Raji (cell line): Measurements from ENCODE around the gene CUL1.

Experiments used
- POLR2A ChIP-seq: IDR thresholded peaks from 2 replicates; pipeline ENCODE4 v1.6.1; 2011; ENCODE audit warnings: low read depth, low read length, control low read depth; ENCODE audit not compliant: insufficient read depth

The CUL1 gene

DNA sequence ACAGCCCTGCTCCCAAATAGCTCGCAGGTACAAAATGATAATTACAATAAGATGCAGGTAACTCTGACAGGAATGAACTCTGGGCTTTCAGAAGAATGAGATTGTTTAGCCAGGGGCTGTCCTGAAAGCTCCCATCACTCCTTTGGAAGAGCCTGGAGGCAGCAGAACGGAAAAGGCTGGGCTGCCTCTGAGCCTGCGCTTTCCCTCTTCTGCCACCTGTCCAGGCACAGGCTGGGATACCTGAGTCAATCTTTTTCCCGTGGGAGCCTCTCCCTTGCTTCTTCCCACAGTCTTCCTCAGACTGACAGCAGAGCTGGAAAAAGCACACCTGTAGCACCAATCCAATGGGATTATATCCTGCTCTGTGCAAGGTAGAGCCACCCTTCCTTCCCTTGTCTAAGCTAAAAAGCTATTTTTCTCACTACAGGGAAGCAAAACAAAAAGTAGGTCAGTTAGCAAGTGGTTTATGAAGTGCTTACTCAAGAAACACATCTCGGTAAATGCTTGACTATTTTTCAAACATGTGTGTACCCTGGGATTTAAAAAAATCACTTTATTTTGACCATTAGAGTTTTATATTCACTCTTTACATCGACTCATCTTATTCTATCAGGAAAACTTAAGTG is 12.3 kb upstream of the CUL1 start:
- no peak for TF ChIP-seq POLR2A

GRCh38 chr7:148687555-148687954 is 11.1 kb upstream of the CUL1 start:
- no peak for TF ChIP-seq POLR2A

- no peak for TF ChIP-seq POLR2A
These were observed 10.2 kb upstream of the CUL1 start for GRCh38 chr7:148688526-148688925.

DNA sequence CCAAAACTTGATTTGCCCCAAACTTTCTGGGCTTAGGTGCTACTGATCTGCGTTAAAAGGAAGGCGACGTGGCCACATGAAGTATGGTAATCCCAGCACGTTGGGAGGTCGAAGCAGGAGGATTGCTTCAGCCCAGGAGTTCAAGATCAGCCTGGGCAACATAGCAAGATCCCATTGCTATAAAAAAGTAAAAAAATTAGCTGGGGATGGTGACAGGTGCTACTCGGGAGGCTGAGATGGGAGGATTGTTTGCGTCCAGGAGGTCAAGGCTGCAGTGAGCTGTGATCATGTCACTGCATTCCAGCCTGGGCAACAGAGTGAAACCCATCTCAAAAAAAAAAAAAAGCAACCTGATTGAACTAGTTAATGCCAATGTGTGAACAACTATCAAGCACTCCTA is 5.1 kb upstream of the CUL1 start:
- TF ChIP-seq POLR2A: no peak

DNA sequence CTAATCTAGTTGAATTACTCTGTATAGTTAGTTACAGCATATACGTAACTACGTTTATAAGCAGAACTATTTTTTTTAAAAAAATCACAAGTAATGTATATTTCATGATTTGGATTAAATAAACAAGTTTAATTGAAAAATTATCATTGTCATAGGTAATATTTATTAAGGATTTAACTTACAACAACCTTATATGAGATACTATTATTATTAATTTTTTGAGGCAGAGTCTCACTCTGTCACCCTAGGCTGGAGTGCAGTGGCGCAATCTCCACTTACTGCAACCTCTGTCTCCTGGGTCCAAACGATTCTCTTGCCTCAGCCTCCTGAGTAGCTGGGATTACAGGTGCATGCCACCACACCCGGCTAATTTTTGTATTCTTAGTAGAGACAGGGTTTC is 4.1 kb upstream of the CUL1 start:
- TF ChIP-seq POLR2A: no peak

- TF ChIP-seq POLR2A: no peak
These were observed 2.8 kb upstream of the CUL1 start for GRCh38 chr7:148695953-148696352.

DNA sequence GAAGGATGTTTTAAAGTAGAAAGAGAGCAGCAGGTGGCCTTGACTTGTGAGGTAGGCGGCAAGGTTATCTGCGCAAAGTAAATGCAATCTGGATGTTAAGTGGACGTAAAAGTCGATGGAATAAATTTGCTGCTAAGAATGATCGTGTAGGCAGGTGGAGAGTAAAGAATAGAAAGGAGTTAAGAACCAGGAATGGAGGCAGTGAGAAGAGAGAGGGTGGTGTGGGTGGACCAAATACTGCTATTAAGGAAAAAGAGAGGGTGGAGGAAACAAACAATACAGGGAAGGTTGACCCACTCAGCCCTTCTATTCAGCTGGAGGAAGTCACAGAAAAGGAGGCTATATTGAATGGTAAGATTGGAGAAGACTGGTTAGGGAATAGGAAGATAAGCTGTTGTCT is 1.9 kb upstream of the CUL1 start:
- no peak for TF ChIP-seq POLR2A

DNA sequence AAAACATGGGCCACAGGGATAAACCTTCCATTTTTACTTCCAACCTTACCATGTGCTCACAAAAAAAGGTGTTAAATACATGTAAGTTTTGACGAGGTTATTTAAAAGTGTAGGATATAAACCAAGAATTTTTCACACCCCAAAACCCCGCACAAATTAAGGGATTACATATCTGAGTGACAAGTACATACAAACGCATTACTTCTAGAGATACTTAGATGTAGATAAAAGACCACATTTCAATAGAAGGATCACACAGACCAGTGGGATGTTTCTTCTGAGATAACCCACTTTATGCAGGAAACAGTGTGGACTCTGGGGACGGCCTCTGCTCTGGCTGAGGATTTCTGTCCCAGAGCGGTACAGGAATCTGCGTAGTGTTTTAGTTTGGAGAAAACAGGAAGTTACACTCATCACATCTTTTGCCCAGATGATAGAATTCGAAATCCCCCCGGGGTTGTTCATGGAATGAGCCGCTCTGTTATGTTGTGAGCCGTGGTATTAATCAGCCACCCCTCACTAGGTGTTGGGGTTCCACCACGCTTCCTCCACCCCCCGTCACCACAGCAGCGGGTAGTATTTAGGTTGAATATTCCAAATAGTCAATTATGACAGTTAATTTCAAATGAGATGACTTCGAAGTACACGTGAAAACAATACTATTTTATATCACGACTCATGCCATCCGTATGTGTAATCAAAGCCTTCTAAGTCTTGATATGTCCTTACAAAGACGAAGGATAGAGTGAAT is 1.3 kb upstream of the CUL1 start:
- no peak for TF ChIP-seq POLR2A

DNA sequence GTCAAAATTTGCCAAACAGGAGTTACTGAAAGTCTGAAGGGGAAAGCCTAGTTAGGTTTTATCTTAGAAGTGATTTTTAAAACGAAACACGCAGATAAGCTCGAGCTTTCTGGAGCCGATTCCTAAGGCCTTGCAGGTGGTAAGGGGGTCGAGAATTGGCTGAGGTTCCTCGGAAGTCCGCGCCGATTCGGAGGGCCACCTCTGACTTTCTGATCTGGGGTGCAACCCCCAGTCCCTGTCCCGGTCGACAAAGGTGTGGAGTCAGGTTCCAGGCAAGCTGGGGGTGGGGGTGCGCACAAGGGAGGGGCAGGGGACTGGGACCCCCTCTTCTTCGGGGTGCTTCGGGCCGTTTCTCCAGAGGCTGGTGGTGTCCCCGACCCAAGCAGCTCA is 701 bp upstream of the CUL1 start:
- TF ChIP-seq POLR2A: no peak; the same call in 1 of the 2 replicates

GRCh38 chr7:148699024-148699781 is 500 bp downstream of the CUL1 start:
- TF ChIP-seq POLR2A: peak; percentile 51

DNA sequence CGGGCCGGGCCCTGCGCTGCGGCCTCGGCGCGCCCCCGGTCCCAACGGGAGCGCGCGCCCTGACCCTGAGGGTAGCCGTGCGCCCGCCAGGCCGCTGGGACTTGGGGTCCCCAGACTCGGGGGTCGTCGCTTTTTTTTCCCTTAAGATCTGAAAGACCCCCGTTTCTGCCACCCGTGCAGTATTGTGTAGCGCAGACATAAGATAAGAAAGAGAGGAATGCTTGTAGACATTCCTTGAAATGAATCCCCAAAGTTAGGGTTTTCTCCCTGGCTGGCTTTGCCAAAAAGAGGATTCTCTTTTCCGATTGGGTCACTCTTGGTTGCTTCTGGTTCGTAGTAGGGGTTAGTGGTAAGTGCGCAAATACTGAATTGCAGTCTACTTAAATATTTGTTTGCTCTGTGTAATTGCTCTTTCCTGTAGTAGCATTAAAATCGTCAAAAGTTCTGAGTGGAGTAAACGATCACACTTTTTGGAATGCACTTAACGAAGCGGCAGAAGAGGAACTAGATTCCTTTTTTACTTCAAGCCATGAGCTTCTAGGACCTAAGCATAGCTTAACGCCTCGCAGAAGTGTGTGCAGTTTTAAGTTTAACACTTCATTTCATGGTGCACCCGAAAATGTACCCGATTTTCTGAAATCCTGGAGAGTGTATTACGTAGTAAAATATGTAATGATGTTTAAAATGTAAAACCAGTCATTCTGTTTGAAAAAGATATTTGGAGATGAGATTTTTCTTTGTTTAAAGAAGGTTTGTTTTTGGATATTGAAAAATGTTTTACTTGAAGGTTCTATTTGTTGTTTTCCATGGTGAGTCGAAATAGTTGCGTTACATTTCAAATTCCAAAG is 1.3 kb downstream of the CUL1 start:
- TF ChIP-seq POLR2A: no peak

DNA sequence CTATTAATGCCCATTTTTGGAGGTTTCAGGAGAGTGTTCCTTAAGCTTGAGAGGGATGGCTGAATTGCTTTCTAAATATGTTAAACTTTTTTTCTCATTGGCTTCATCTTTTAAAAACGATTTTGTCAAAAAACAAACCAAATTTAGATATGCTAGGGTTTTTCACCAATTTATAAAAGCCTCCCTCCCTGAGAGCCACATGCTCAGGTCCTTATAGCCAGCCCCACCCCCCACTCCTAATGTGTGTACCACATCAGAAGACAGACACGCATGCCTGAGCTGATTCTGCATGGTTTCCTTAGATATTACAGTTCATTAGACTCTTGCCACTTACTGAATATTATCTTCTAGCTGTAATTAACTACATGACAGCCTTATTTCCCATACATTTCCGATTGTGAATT is 2.0 kb downstream of the CUL1 start:
- no peak for TF ChIP-seq POLR2A

DNA sequence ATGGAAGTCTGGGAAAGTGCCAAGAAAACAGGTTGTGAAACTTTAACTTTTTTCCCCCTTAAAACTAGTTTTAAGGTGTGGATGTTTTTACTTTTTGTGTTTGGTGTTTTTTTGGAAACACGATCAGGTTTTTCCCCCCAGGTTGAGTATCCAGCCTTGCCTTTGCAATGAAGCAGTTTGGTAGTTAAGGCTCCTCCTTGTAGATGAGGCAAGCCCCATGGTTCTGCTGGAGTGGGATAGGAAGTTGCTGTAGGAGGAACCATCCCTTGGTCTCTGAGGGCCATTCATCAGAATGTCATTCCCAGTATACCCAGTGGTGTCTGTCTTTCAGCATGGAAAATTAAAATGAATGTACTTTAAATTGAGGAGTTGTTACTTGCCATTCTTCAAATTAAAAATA is 2.7 kb downstream of the CUL1 start:
- TF ChIP-seq POLR2A: no peak

DNA sequence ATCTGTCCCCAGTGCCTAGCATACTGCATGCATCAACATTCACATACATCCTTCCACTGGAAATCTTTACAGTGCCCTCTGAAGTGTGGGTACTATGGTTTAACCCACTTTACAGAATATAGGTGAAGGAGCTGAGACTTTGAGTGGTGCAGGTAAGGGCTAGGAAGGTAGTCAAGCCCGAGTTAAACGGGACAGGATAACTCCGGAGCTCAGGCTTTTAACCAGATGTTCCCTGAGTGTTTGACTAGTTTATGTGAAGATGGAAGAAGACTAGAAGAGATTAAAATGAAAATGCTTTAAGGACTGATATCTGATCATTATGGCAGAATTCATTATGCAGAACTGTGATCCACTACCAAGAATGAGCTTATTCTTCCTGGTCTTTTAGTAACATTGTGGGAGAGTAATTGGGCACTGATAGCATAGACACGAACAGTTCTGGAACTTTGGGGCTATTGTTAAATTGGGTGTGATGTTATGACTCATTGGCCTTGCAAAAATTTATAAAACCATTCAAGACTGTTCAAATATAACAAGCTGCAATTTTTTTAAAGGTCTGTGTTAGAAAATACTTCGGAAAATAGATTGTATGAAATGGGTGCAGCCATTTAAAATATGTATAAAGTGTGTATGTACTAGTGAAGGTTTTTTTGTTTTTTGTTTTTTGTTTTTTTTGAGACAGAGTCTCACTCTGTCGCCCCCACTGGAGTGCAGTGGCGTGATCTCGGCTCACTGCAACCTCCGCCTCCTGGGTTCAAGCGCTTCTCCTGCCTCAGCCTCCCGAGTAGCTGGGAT is 4.4 kb downstream of the CUL1 start:
- no peak for TF ChIP-seq POLR2A
